Measurements from ENCODE around the gene USP37.

The USP37 gene, protein sequence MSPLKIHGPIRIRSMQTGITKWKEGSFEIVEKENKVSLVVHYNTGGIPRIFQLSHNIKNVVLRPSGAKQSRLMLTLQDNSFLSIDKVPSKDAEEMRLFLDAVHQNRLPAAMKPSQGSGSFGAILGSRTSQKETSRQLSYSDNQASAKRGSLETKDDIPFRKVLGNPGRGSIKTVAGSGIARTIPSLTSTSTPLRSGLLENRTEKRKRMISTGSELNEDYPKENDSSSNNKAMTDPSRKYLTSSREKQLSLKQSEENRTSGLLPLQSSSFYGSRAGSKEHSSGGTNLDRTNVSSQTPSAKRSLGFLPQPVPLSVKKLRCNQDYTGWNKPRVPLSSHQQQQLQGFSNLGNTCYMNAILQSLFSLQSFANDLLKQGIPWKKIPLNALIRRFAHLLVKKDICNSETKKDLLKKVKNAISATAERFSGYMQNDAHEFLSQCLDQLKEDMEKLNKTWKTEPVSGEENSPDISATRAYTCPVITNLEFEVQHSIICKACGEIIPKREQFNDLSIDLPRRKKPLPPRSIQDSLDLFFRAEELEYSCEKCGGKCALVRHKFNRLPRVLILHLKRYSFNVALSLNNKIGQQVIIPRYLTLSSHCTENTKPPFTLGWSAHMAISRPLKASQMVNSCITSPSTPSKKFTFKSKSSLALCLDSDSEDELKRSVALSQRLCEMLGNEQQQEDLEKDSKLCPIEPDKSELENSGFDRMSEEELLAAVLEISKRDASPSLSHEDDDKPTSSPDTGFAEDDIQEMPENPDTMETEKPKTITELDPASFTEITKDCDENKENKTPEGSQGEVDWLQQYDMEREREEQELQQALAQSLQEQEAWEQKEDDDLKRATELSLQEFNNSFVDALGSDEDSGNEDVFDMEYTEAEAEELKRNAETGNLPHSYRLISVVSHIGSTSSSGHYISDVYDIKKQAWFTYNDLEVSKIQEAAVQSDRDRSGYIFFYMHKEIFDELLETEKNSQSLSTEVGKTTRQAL

DNA sequence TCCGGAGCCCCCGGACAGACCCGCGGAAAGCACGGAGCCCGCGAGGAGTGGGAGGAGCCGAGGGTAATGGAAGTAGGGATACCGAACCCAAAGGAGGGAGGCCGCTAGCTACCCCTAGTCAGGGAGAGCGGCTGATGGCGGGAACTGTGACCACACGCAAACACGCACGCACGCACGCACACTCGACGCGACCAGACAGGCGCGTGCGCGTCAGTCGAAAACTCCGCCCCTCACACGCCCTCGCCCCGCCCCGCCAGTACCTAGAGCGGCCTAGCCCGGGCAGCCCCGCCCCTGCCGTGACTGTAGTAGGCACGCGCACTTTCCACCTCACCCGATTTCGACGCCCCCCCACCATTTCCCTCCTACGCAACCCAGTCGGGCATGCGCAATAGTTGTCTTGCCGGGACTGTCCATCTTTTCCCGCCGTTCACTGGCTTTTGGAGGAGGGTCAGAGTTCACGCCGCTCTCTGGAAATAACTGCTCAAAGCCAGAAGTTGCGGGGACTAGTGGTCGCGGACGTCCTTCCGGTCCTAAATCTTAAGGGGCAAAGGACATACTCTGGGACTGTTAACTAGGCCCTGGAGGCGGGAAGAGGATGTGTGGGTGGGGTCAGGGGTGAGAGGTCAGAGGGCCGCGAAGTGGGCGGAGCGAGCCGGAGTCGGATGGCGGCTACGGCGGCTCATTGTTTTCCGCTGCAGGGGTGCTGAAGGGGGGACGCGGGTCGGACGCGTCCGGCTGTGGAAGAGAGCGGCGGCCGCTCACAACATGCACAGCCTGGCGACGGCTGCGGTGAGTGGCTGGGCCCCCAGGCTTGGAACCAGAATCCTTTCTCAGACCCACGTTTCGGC, at the start of gene USP37, which contains the start of gene CNOT9:
TSS of gene USP37 (minus strand) at position 162 of the 848 bp plus-strand sequence. CDS start 9,698 bp downstream, outside the sequence.
TSS of gene CNOT9 (plus strand) at position 650 of the 848 bp plus-strand sequence. CDS start at position 766, 116 bp downstream.
- DNase-seq, result peak; percentile 97

DNA sequence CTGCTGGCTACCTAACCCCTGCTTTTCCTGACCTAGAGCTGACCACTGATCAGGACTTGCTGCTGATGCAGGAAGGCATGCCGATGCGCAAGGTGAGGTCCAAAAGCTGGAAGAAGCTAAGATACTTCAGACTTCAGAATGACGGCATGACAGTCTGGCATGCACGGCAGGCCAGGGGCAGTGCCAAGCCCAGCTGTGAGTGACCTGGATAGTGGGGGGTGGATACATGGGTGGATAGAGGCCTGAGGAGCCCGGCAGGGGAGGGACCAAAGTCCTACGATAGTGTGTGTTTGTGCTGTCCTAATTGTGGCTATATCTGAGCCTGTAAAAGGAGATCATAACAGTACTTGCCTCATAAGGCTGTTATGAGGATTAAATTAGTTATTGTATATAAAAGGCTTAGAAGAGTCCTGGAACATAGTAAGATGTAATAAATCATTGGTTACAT, 47.7 kb upstream of the USP37 start:
- DNase-seq, result no peak

DNA sequence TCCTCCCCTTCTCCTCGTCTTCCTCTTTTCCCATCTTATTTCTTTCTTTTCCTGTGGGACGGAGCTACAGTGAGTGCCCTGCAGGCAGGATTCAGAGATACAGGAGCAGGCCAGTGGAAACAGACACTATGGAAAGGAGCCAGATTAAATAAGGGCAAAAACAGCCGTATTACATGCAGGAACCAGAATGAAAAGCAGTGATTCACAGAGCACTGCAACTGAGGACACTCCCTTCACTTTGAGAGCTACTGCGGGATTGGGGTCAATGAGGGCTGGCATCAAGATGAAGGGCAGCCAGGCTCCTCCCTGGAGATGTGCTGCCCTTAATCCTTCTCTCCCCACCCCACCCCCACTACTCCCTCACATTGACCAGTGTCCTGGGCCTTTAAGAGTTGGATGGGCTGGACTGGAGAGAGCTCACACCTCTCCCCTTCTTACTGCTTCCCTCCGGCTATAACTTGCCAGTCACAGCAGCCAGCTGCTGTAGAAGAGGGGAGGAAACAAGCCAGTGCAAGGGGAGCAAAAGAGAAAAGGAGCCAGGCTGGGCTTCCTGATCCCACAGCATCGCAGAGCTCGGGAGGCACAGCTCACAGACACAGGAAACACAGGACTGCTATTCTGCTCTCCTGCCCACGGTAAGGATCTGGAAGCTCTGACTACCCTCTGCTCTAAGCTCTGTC, 39.4 kb upstream of the USP37 start, which contains the start of gene PLCD4:
TSS of gene PLCD4 (plus strand) at position 464 of the 680 bp plus-strand sequence. CDS start 7,841 bp downstream, outside the sequence.
- peak; percentile 16 for DNase-seq

DNA sequence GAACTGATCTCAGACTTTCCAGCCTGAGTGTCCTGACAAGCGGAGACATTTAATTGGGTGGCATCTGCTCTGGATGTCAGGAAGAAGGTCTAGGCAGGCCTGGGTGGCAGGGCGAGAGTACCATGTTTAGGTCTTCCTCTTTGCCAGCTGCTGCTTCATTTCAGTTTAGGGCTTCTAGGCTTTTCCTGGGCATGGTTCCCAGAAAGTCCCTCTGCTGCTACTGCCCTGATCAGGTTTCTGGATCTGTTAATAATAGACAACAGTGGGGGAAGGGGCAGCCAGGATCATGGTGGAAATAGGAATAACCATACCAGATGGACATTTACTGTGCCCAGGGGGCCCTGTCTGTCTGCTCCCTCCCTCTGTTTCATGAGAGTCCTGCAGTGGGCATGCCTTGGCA, 37.3 kb upstream of the USP37 start:
- peak; percentile 82 for DNase-seq

DNA sequence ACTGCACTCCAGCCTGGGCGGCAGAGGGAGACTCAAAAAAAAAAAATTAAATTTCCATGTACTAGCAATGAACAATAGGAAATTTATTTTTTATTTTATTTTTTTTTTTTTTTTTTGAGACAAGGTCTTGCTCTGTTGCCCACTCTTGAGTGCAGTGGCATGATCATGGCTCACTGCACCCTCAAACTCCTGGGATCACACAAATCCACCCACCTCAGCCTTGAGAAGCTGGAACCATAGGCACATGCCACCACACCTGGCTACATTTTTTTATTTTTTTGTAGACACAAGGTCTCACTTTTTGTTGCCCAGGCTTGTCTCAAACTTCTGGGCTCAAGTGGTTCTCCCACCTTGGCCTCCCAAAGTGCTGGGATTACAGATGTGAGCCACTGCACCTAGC, 17.4 kb upstream of the USP37 start:
- DNase-seq, result no peak

DNA sequence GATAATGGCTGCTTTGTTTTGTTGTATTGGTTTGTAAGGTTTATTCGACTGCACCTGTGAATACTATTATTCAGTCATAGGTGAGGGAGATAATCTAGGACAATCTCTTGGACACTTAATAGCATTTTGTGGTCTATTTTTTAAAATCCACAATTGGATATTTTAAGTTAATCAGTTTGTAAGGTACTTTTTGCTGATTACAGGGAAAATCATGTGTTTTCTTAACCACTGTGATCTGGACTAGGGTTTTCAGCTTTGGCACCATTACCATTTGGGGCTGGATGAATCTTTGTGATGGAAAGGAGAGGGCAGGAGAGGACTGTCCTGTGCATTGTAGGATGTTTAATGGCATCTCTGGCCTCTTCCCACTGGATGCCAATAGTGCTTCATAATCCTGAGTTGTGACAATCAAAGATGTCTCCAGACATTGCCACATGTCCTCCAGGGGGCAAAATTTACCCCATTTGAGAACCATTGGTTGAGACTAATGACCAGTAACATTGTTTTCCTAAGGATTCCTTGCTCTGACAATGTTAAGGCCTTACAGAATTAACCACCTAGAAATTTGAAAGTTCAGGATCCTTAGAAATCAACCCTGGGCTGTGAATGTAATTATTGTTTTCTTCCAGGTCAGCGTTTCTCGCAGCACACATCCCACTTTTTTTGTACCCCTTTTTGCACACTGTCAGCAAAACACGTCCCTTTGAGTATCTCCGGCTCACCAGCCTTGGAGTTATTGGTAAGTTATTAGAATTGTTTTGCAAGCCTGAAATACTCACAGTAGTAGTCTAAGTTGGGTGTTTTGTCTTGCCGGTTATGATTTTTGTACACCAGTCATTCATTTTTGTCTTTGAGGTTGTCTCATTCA, 16.1 kb upstream of the USP37 start:
- DNase-seq, result no peak

DNA sequence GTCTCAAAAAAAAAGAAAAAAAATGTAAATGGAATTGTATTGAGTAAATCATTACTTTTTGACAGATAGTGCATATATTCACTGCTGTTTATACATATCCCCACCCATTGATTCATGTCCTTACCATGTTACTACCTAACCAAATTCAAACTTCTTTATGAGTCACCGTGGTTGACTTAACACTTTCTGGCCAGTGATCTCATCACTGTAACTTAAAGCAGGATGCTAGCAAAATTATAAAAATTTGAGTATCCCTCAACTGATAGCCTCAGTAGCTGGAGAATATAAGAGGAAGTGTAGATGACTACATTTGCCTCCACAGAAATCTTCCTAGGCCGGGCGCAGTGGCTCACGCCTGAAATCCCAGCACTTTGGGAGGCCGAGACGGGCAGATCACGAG, 13.9 kb upstream of the USP37 start:
- no peak for DNase-seq

DNA sequence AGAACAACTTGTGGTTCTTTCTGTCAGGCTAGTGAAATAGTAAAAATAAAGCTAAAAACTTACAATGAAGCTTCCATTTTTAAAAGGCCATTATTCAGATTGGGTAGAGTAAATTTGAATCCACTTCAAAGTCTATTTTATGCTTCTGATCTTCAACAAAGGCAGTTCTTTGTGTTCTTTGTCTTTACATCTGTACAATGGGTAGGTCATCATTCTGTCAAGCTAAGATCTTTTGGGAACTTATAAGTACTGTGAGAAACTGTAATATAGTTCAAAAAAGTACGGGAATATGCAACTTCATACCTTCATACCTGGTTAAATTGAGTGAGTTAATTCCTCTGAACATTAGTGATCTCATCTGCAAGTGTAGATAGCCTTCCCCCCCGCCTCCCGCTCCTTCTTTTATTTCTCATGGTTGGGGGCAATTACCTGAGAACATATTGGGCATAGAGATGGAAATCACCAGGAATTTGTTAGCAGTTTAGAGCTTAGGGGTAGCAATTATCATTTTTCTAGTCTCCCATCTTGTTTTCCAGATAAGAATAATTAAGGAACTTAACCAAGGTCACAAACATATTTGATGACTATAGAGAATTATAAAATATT, 10.2 kb upstream of the USP37 start:
- no peak for DNase-seq

DNA sequence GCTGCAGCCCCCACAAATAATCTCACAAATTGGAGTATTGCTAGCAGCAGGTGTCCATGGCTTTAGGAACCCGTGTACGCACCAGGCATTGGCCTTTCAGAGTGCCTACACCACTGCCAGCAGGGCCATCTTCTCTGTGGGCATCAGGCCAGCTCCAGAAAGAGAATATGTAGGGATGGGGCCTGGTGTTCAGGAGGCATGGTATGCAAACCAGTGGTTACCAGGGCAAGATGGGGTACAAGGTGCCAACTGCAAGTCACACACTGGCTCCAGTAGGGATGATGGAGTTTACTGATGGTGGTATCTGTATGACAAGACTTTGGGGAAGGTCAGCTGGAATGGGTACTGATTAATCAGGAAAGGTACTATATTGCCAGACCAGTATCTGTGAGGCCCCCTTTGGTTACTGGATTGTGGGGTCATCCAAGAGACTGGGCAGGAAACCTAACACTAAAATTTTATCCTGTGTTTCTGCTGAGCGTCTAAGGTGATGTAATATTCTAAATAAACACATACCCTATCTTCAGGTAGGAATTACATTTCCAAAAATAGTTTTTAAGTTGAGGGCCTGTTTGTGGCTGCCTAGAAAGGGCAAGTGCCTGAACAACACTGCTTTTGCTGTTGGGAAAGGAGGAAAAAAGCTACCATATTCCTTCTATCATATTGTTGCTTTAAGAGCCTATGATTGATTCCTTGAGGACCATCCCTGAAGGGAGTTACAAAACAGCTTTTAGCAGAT, 9.5 kb upstream of the USP37 start:
- no peak for DNase-seq

DNA sequence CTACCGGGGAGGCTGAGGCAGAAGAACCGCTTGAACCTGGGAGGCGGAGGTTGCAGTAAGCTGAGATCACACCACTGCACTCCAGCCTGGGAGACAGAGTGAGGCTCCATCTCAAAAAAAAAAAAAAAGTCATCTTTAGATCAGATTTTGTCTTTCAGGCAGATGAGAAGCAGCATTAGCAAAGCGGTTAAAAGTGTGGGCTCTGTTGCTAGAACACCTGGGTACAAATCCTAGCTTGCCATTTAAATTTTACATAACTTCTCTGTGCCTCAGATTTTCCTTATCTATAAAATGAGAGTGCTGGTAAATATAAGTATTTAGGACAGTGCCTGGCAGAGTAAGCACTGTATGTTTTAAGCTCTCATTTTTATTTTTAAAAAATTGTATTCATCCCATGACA, 8.7 kb upstream of the USP37 start:
- DNase-seq, result no peak

DNA sequence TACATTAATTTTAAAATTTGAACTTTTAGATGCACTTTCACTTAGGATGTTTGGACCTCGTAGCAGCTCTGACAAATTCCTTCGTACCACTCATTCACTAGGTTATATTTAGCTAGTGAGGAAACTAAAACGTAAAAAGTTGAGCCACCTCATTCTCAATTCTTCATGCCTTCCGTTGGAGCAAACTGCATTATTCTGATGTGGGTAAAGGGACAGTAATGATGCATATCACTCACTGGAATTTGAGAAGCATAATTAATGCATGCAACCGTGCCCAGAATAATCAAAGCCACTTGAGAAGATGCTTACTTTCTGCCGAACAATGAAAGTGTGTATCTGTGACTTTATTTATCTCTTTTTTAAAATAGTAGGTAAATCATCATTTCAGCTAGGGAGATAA, 2.7 kb upstream of the USP37 start:
- no peak for DNase-seq

DNA sequence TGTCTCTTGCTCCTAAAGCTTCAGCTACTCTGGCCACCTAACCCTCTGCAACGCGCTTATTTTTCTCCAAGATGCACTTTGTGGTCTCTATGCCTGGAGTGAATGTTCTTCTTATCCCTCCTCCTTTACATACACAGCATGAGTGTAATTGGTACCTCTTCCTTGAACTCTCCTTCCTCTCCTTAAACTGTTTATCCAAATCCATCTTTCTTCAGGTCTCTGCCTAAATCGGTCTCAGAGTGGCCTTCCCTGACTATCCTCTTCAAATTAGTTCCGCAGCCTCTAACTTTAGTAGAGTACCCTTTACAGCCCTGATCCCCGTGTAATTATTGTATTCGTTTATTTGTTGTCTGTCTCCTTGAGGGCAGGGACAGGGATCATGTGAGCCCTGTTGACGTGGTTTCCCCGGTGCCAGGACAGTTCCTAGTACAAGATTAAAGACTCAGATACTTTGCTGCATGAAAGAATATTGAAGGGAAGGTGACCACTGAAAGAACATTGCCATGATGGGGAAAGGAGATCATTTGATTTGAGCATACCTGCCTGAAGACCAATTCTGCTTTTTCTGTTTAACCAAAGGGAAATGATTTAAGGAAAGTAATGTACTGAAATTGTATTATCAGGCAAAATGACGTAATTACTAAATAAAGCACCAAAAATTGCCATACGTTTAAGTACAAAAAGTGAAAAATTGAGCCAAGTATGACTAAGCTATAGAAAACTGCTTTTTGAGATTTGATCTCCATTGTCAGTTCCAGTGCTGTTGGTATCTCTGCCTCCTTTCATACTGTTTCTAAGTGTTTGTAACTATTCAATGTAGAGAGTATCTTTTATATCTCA, 1.7 kb upstream of the USP37 start:
- DNase-seq, result no peak

DNA sequence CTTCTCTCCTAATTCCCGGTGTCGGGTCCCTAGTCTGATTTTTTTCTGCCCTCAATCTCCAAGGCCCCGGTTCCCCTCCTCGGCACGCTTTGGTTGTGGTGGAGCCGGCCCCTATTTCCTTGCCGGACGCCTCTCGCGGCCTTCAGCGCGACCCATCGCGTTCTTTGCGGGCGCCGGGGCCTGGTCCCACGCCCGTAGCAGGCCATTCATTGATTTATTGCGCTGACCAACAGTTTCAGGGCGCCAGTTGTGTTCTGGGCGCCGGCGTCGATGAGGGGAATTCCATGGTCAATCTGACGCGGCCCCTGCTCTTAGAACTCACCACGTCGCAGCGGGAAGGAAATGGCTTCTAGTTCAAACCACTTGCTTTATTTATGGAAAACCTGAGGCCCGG, 884 bp upstream of the USP37 start:
- no peak for DNase-seq

DNA sequence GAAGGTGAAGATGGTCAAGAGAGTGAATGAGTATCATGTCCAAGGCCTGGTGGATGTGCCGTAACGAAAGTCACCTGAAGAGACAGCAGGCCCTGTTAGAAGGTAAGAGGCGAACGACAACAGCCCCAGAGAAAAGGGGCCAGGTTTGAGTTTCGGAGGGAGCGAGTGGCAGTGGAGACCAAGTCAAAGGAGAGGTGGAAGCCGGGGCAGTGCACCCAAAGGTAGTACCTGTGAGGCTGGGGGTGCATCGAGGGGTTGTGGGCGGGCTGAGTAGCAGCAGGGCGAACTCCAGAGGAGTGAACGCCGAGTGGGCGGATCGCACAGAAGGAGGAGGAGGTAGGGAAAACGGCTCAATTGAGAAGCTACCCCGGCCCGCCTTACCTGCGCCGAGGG, 358 bp downstream of the USP37 start:
- peak; percentile 44 for DNase-seq

DNA sequence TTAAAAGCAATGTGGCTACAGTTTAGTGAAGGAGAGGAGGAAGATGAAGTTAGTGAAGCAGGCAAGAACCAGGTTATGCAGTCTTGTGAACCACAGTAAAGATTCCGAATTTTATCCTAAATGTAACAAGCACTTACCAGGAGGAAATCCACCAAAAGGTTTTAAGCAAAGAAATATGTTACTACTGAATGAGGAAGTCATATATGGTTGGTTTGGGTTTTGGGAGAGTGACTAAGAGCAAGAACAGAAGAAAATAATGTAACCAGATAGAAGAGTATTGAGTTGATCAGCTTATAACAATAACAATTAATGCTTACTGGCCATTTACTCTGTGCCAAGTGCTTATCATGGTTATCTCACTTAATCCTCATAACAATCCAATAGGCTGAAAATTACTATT, 1.9 kb downstream of the USP37 start:
- no peak for DNase-seq

DNA sequence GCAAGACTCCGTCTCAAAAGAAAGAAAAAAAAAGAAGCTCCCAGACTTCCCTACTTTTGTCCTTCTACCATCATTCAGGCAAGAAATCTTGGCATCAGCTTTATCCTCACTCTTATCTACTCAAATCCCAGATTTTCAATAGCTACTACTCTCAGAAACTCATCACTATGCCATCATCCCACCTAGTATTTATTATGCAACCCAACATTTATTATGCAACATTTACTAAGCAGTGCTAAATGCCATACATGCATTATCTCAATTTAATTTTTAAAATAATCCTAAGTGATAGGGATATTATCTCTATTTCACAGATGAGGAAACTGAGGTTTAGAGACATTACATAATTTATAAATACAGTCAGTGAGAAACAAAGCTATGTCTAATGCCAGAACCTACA, 4.1 kb downstream of the USP37 start:
- DNase-seq, result no peak

DNA sequence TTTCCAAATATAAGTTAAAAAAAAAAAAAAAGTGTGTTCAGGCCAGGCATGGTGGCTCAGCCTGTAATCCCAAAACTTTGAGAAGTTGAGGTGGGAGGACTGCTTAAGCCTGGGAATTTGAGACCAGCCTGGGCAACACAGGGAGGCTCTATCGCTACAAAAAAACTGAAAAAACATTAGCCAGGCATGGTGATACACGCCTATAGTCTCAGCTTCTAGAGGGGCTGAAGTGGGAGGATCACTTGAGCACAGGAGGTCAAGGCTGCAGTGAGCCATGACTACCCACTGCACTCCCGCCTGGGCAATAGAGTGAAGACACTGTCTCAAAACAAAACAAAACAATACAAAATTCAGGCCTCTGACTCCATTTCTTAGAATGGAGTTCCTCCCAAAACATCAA, 9.2 kb downstream of the USP37 start:
- DNase-seq, result no peak

DNA sequence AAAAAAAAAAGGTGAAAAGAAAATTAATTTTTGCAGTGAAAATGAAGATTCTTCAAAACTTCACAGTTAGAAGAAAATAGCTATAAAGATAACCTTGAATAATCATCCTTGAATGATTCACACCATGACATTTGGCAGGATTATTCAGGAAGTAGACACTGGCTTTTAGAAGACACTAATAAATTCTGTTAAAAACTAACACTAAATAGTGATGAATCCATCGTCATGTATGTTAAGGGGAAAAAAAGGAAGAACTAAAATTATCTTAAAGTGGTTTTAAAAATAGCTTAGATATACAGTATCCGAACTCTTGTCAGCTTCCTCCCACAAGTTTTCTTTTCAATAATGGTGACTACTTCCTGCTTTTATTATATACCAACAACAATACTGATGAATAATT, 10.2 kb downstream of the USP37 start:
- DNase-seq, result no peak

DNA sequence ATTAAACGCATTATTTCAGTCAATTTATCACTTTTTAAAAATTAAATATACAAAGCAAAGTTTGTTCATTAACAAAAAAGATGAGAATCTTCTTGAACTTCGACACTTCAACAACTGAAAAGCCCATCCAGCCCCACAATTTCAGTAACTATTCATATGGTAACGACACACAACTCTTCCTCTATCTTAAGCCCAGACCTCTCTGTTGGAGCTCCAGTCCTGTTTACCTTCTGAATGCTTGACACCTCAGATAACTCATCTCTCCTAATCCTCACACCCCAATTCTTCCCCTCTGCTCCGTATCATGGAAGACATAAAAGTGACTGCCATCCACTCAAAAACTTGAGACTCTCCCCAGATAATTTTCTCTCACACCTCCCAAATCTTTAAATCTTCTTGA, 12.6 kb downstream of the USP37 start:
- DNase-seq, result no peak

All from DMS153 (cell line).